Astrocyte (in vitro differentiated cells and primary cell): ENCODE data around the gene EXOC3L2. TPM values are rescaled to one million over a fixed set of nuclear protein-coding genes. Genes with fewer than 3 reads are reported as not detected.

Experiments
- DNase-seq: peaks from one replicate; pipeline ENCODE4 v3.0.0-alpha.2; 2010; ENCODE audit warnings: low read depth
- FAIRE-seq: peaks from 2 replicates; lab custom pipeline; 2011; peaks lifted over from hg19 to GRCh38; lab: Jason Lieb, UNC
- H2AFZ ChIP-seq: 2 replicates; pipeline ENCODE4 v1.6.0; 2012; ENCODE audit warnings: low read depth, low read length, inconsistent platforms
- H3K27ac ChIP-seq: 2 replicates; pipeline ENCODE4 v1.5.1; 2011; ENCODE audit warnings: low read depth, low read length, inconsistent platforms
- H3K27me3 ChIP-seq: 2 replicates; pipeline ENCODE4 v1.6.0; 2011; ENCODE audit warnings: low read length, inconsistent platforms; ENCODE audit not compliant: insufficient read depth
- H3K36me3 ChIP-seq: 2 replicates; pipeline ENCODE4 v1.5.1; 2011; ENCODE audit warnings: low read length, inconsistent platforms; ENCODE audit not compliant: insufficient read depth
- H3K4me1 ChIP-seq: 2 replicates; pipeline ENCODE4 v1.5.1; 2011; ENCODE audit warnings: low read length, inconsistent platforms; ENCODE audit not compliant: insufficient read depth
- H3K4me2 ChIP-seq: 2 replicates; pipeline ENCODE4 v1.6.0; 2012; ENCODE audit warnings: low read length, inconsistent platforms
- H3K4me3 ChIP-seq: 2 replicates; pipeline ENCODE4 v1.5.1; 2011; ENCODE audit warnings: low read depth, mild to moderate bottlenecking, low read length, inconsistent platforms; ENCODE audit not compliant: insufficient read depth
- H3K79me2 ChIP-seq: 2 replicates; pipeline ENCODE4 v1.6.0; 2012; ENCODE audit warnings: mild to moderate bottlenecking, low read length, inconsistent platforms; ENCODE audit not compliant: insufficient read depth
- H3K9ac ChIP-seq: 2 replicates; pipeline ENCODE4 v1.6.0; 2012; ENCODE audit warnings: mild to moderate bottlenecking, low read length, inconsistent platforms
- H3K9me3 ChIP-seq: 2 replicates; pipeline ENCODE4 v1.5.1; 2012; ENCODE audit warnings: low read depth, mild to moderate bottlenecking, low read length, inconsistent platforms; ENCODE audit not compliant: insufficient read depth
- H4K20me1 ChIP-seq: 2 replicates; pipeline ENCODE4 v1.6.0; 2012; ENCODE audit warnings: low read length, inconsistent platforms; ENCODE audit not compliant: insufficient read depth
- H3K27ac Mint-ChIP-seq: one replicate; pipeline ENCODE4 v1.8.0; 2021; ENCODE audit warnings: mild to moderate bottlenecking, mixed read lengths; ENCODE audit not compliant: unreplicated experiment
- H3K27me3 Mint-ChIP-seq: one replicate; pipeline ENCODE4 v1.8.0; 2021; ENCODE audit warnings: low read depth, mixed read lengths; ENCODE audit not compliant: unreplicated experiment
- H3K36me3 Mint-ChIP-seq: one replicate; pipeline ENCODE4 v1.8.0; 2021; ENCODE audit warnings: low read depth, mixed read lengths; ENCODE audit not compliant: unreplicated experiment
- H3K4me1 Mint-ChIP-seq: one replicate; pipeline ENCODE4 v1.8.0; 2021; ENCODE audit warnings: low read depth, mixed read lengths; ENCODE audit not compliant: unreplicated experiment
- H3K4me3 Mint-ChIP-seq: one replicate; pipeline ENCODE4 v1.8.0; 2021; ENCODE audit warnings: mild to moderate bottlenecking, moderate library complexity, mixed read lengths; ENCODE audit not compliant: unreplicated experiment
- H3K9me3 Mint-ChIP-seq: one replicate; pipeline ENCODE4 v1.8.0; 2021; ENCODE audit warnings: mild to moderate bottlenecking, mixed read lengths; ENCODE audit not compliant: unreplicated experiment
- EZH2 ChIP-seq: IDR thresholded peaks from 2 replicates; pipeline ENCODE4 v1.6.1; 2012; ENCODE audit warnings: mild to moderate bottlenecking, low read length, inconsistent platforms; ENCODE audit not compliant: insufficient read depth
- total RNA-seq: library from RNA; stranded (reverse); gene quantifications from 2 replicates; pipeline ENCODE4 v1.2.1, GENCODE V29; 2021
- TF ChIP-seq, protein P1 (sequence below): IDR thresholded peaks from 2 replicates; pipeline ENCODE4 v1.5.1; 2011; ENCODE audit warnings: low read depth, mild to moderate bottlenecking, inconsistent platforms, low read length, moderate library complexity; ENCODE audit not compliant: insufficient read depth

The EXOC3L2 gene
- total RNA-seq, 1 donor from 2014 or later, result 0.61 TPM

DNA sequence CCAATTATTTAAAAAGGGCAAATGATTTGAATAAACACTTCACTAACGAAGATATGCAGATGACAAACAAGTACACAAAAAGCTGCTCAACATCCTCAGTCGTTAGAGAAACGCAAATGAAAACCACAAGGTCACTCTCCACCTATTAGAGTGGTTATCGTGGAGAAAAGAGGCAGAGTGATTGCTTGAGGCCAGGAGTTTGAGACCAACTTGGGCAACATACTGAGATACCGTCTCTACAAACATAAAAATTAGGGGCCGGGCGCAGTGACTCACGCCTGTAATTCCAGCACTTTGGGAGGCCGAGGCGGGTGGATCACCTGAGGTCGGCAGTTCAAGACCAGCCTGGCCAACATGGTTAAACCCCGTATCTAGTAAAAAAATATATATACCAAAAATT, 39.4 kb downstream of the EXOC3L2 start:
- no peak overlapping the region for H3K27ac ChIP-seq
- H3K9me3 Mint-ChIP-seq, result no peaks in the 10 kb centered on the region
- DNase-seq (no peak), FAIRE-seq (no peak)
- H3K9ac ChIP-seq, result no peak overlapping the region
- peaks cover 4% of the 10 kb centered on the region for H3K27me3 Mint-ChIP-seq
- H3K9me3 ChIP-seq, result no peaks in the 10 kb centered on the region
- no peak for TF ChIP-seq EZH2
- TF ChIP-seq, protein P1, sequence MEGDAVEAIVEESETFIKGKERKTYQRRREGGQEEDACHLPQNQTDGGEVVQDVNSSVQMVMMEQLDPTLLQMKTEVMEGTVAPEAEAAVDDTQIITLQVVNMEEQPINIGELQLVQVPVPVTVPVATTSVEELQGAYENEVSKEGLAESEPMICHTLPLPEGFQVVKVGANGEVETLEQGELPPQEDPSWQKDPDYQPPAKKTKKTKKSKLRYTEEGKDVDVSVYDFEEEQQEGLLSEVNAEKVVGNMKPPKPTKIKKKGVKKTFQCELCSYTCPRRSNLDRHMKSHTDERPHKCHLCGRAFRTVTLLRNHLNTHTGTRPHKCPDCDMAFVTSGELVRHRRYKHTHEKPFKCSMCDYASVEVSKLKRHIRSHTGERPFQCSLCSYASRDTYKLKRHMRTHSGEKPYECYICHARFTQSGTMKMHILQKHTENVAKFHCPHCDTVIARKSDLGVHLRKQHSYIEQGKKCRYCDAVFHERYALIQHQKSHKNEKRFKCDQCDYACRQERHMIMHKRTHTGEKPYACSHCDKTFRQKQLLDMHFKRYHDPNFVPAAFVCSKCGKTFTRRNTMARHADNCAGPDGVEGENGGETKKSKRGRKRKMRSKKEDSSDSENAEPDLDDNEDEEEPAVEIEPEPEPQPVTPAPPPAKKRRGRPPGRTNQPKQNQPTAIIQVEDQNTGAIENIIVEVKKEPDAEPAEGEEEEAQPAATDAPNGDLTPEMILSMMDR, result no peak
- no peaks in the 10 kb centered on the region for H3K4me1 ChIP-seq
- H3K4me2 ChIP-seq, result no peak overlapping the region
- H2AFZ ChIP-seq, result no peak overlapping the region
- no peaks in the 10 kb centered on the region for H3K27me3 ChIP-seq
- no peak overlapping the region for H3K27ac Mint-ChIP-seq
- H3K79me2 ChIP-seq, result no peaks in the 10 kb centered on the region
- no peaks in the 10 kb centered on the region for H3K4me1 Mint-ChIP-seq
- no peaks in the 10 kb centered on the region for H4K20me1 ChIP-seq
- no peaks in the 10 kb centered on the region for H3K36me3 Mint-ChIP-seq
- no peaks in the 10 kb centered on the region for H3K36me3 ChIP-seq
- H3K4me3 ChIP-seq, result no peak overlapping the region
- H3K4me3 Mint-ChIP-seq, result no peak overlapping the region

DNA sequence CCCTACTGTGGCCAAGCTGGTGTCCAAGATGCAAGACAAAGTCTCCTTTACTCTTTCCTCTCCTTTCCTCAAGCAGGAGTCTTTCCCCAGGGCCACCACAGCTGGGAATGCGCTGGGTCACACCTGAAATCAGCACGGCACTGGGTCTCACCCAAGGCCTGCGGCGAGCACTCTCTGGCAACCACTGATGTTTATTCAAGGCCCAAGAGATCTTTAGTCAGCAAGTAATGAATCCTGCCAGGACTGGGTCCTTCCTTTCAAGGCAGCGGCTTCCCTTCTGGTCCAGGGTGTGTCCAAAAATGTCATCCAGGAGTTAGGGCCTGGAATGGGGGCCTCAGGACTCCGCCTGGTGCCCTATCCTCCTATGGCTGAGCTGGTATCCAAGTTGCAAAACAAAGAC, 42.6 kb downstream of the EXOC3L2 start:
- H3K4me1 ChIP-seq, result no peaks in the 10 kb centered on the region
- Mint-ChIP-seq H3K4me3 (no peak overlapping the region), H3K27ac (no peak overlapping the region), H3K9me3 (no peaks in the 10 kb centered on the region), H3K27me3 (peaks cover 8% of the 10 kb centered on the region), H3K4me1 (no peaks in the 10 kb centered on the region), H3K36me3 (no peaks in the 10 kb centered on the region)
- TF ChIP-seq, protein P1, result no peak
- TF ChIP-seq EZH2, result no peak
- no peak overlapping the region for H2AFZ ChIP-seq
- DNase-seq, result no peak
- H3K4me2 ChIP-seq, result no peak overlapping the region
- H3K9ac ChIP-seq, result no peak overlapping the region
- no peaks in the 10 kb centered on the region for H4K20me1 ChIP-seq
- no peak for FAIRE-seq
- no peak overlapping the region for H3K4me3 ChIP-seq
- H3K79me2 ChIP-seq, result no peaks in the 10 kb centered on the region
- H3K9me3 ChIP-seq, result no peaks in the 10 kb centered on the region
- H3K27me3 ChIP-seq, result peaks cover 3% of the 10 kb centered on the region
- no peaks in the 10 kb centered on the region for H3K36me3 ChIP-seq
- H3K27ac ChIP-seq, result no peak overlapping the region

DNA sequence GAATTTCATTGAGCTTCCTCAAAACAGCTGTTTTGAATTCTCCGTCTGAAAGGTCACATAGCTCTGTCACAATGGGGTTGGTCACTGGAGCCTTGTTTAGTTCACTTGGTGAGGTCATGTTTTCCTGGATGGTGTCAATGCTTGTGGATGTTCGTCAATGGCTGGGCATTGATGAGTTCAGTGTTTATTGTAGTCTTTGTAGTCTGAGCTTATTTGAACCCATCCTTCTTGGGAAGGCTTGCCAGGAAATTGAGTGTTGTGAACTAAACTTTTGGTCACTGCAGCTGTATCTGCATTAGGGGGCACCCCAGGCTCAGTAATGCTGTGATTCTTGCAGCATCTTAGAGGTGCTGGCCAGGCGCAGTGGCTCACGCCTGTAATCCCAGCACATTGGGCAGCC, 44.6 kb downstream of the EXOC3L2 start:
- Mint-ChIP-seq H3K27me3 (peaks cover 8% of the 10 kb centered on the region), H3K4me3 (no peak overlapping the region), H3K27ac (no peak overlapping the region), H3K9me3 (no peaks in the 10 kb centered on the region), H3K4me1 (no peaks in the 10 kb centered on the region), H3K36me3 (peaks cover 3% of the 10 kb centered on the region)
- no peak overlapping the region for H3K9ac ChIP-seq
- H3K79me2 ChIP-seq, result no peaks in the 10 kb centered on the region
- H4K20me1 ChIP-seq, result no peaks in the 10 kb centered on the region
- H3K27me3 ChIP-seq, result peaks cover 3% of the 10 kb centered on the region
- H3K9me3 ChIP-seq, result no peaks in the 10 kb centered on the region
- no peaks in the 10 kb centered on the region for H3K36me3 ChIP-seq
- H3K27ac ChIP-seq, result no peak overlapping the region
- no peak overlapping the region for H2AFZ ChIP-seq
- no peak overlapping the region for H3K4me3 ChIP-seq
- no peak overlapping the region for H3K4me2 ChIP-seq
- no peaks in the 10 kb centered on the region for H3K4me1 ChIP-seq
- no peak for DNase-seq
- TF ChIP-seq, protein P1, result no peak
- TF ChIP-seq EZH2, result no peak
- FAIRE-seq, result no peak
